Memory B cell (primary cell): ENCODE data around the gene ST6GALNAC5.
"Not testable (repeated sequence)": the region's sequence is repeated elsewhere in the genome, so short reads cannot be mapped to it uniquely, and the experiment has no call there.

ENCODE experiments used
- ATAC-seq: fragments of 150-1000 bp; cut with Tn5 transposase; 2 replicates; pipeline ENCODE4 v1.10.0; 2021; ENCODE audit warnings: low read depth, mild to moderate bottlenecking, moderate library complexity
- DNase-seq, 2 donors: peaks; one replicate each; pipeline ENCODE4 v3.0.0; 2022; ENCODE audit warnings: low spot score in 2 of 2
- H3K27ac Mint-ChIP-seq: one replicate; pipeline ENCODE4 v1.8.0; 2022; ENCODE audit warnings: mild to moderate bottlenecking, moderate library complexity, mixed read lengths
- H3K27me3 Mint-ChIP-seq: one replicate; pipeline ENCODE4 v1.8.0; 2022; ENCODE audit warnings: mixed read lengths
- H3K36me3 Mint-ChIP-seq: one replicate; pipeline ENCODE4 v1.8.0; 2022; ENCODE audit warnings: mild to moderate bottlenecking, mixed read lengths
- H3K4me1 Mint-ChIP-seq: one replicate; pipeline ENCODE4 v1.8.0; 2022; ENCODE audit warnings: mixed read lengths
- H3K4me3 Mint-ChIP-seq: one replicate; pipeline ENCODE4 v1.8.0; 2022; ENCODE audit warnings: mild to moderate bottlenecking, moderate library complexity, mixed read lengths
- H3K9me3 Mint-ChIP-seq: one replicate; pipeline ENCODE4 v1.8.0; 2022; ENCODE audit warnings: mixed read lengths

Gene ST6GALNAC5

DNA sequence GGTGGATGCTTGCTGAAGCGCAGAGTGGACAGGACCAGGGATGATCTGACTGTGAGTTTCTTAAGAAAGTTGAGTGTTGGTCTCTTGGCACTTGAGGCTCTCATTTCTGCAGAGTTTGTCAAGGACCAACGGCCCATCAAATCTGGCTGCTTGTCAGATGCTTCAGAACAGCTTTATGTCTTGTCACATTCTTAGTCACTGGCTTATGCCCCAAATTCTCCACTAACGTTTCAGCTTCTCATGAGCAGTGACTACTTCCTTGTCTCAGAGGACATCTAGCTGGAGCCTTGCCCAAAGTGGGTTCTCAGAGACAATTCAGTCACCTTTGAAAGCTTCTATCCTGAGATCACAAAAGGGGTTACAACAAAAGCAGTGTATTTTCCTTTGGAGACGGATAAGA is 92.3 kb downstream of the ST6GALNAC5 start:
- Mint-ChIP-seq H3K36me3 (no peaks in the 10 kb centered on the region), H3K4me1 (no peaks in the 10 kb centered on the region), H3K4me3 (no peak overlapping the region), H3K27ac (no peak overlapping the region), H3K9me3 (peaks cover 2% of the 10 kb centered on the region), H3K27me3 (no peaks in the 10 kb centered on the region)
- ATAC-seq (no peak), DNase-seq (no peak)

DNA sequence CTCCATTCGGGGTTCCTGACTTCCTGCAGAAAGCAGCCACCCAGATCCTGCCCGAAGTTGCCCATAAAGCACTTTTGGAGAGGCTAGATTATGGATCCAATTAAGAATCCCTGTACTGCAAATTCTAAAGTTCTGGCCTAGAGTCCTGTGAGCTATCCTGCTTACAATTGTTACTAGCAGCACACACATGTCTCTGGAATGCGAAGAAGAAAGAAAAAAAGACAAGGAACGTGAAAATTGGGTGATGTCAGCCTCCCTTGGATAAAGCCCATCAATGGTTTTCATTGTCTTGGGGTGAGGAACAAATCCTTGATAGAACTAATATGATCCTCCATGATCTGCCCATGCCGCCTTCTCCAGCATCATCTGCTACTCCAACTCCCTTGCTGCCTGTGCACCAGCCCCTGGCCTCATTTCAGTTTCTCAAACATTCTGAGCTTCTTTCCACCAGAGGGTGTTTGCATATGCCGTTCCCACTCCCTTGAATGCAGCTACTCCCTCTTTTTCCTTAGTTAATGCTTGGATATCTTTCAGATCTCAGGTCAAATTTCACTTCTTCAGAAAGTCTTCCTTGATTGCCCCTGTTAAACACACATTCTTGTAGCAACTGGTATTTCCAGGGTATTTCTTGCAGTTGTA is 94.0 kb downstream of the ST6GALNAC5 start:
- DNase-seq (no peak), ATAC-seq (no peak)
- H3K27me3 Mint-ChIP-seq = no peaks in the 10 kb centered on the region
- no peaks in the 10 kb centered on the region for H3K36me3 Mint-ChIP-seq
- H3K9me3 Mint-ChIP-seq = peaks cover 4% of the 10 kb centered on the region
- no peak overlapping the region for H3K4me3 Mint-ChIP-seq
- no peak overlapping the region for H3K27ac Mint-ChIP-seq
- H3K4me1 Mint-ChIP-seq = no peaks in the 10 kb centered on the region

DNA sequence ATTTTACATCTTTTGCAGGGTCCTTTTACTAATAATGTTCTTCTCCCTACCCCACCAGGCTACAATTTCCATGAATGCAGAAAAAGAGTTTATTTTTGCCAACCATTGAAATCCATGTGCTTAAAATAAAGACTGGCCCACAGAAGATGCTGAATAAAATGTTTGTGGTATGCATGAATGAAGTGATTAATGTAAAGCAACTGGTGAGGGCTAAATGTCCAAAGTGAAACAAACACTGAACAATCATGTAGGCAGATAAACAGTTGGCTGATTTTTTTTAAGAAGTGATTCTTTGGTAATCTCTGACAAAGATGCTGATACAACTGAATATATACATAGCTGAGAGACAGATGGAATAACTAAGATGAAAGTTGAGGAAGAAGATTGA is 94.5 kb downstream of the ST6GALNAC5 start:
- H3K9me3 Mint-ChIP-seq = peaks cover 4% of the 10 kb centered on the region
- no peak overlapping the region for H3K27ac Mint-ChIP-seq
- no peak for DNase-seq
- no peaks in the 10 kb centered on the region for H3K27me3 Mint-ChIP-seq
- H3K4me1 Mint-ChIP-seq = no peaks in the 10 kb centered on the region
- no peak overlapping the region for H3K4me3 Mint-ChIP-seq
- H3K36me3 Mint-ChIP-seq = no peaks in the 10 kb centered on the region
- ATAC-seq = no peak

DNA sequence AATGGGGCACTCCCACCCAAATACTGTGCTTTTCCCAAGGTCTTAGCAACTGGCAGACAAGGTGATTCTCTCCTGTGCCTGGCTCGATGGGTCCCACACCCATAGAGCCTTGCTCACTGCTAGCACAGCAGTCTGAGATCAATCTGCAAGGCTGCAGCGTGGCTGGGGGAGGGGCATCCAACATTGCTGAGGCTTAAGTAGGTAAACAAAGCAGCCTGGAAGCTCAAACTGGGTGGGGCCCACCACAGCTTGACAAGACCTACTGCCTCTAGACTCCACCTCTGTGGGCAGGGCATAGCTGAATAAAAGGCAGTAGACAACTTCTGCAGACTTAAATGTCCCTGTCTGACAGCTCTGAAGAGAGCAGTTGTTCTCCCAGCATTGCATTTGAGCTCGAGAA is 114.0 kb downstream of the ST6GALNAC5 start:
- H3K4me1 Mint-ChIP-seq, DNase-seq, H3K36me3 Mint-ChIP-seq, H3K27ac Mint-ChIP-seq, H3K27me3 Mint-ChIP-seq, ATAC-seq, H3K4me3 Mint-ChIP-seq: not testable (repeated sequence)
- H3K9me3 Mint-ChIP-seq = peaks cover 11% of the 10 kb centered on the region

DNA sequence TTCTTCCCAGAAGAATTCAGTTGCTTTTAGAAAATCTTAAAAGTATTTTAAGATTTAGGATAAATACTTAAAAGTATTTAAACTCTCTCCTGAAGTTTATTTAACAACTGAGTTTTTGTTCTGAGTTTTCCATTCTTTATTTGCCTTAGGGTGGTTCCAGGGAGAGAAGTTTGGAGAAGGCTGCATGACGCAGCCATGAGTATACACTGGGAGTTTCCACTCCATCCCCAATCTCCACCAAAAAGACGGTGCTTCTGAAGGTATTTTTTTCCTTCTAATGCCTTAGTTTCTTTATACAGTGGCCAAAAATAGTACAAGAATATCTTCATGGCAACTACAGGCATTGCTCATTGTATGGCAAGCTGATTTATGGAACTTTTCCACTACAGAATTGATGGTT is 122.7 kb downstream of the ST6GALNAC5 start:
- no peaks in the 10 kb centered on the region for H3K4me1 Mint-ChIP-seq
- no peak overlapping the region for H3K4me3 Mint-ChIP-seq
- no peak for ATAC-seq
- no peak for DNase-seq
- no peaks in the 10 kb centered on the region for H3K36me3 Mint-ChIP-seq
- H3K27me3 Mint-ChIP-seq = no peaks in the 10 kb centered on the region
- no peak overlapping the region for H3K27ac Mint-ChIP-seq
- no peaks in the 10 kb centered on the region for H3K9me3 Mint-ChIP-seq

DNA sequence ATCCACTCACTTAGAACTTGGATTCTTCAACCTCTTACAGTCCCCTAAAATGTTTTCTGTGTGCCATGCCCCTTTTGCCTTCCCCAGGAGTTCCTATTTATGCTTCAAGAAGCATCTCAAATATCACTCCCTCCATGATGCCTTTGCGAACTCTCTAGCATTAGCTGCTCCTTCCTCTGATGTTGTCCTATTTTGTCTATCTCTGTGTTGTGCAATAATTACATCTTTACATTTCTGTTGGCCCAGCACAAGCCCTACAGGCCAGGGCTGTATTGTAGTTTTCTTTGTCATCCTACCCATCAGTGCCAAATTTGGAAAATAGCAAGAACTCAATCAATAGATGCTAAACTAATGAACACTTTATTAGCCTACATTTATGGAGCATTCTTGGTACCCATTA is 125.8 kb downstream of the ST6GALNAC5 start:
- no peaks in the 10 kb centered on the region for H3K9me3 Mint-ChIP-seq
- no peaks in the 10 kb centered on the region for H3K36me3 Mint-ChIP-seq
- H3K4me1 Mint-ChIP-seq = no peaks in the 10 kb centered on the region
- ATAC-seq (no peak), DNase-seq (no peak)
- no peak overlapping the region for H3K27ac Mint-ChIP-seq
- no peak overlapping the region for H3K4me3 Mint-ChIP-seq
- no peaks in the 10 kb centered on the region for H3K27me3 Mint-ChIP-seq

DNA sequence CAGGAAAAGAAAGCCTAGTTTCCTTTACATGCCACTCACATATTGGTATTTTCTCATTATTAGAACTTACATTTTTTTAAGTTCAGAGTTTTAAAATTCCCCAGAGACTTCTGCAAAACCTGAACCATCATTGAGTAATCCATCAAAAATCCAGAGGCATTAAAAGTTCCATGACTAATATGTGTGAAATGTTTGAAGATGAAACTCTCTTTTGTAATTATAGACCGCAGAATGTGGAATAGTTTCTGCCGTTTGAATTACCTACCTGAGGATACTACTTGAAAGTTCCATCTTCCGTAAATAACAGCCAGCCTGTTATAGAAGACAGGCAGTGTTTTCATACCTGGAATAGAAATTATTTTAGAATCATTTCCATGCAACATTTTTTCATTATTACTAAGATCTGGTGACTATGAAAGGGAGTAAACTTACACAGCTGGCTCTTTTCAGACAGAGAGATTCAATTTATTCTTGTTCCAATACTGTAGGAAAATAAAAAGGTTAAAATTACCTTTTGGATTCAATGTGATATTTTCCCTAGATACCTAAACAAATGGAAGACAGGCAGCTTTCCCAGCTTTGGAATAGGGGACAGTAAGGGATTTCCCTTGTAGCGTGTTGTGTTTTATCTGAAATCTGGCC is 131.4 kb downstream of the ST6GALNAC5 start:
- Mint-ChIP-seq H3K9me3 (no peaks in the 10 kb centered on the region), H3K27me3 (no peaks in the 10 kb centered on the region)
- no peak for DNase-seq

DNA sequence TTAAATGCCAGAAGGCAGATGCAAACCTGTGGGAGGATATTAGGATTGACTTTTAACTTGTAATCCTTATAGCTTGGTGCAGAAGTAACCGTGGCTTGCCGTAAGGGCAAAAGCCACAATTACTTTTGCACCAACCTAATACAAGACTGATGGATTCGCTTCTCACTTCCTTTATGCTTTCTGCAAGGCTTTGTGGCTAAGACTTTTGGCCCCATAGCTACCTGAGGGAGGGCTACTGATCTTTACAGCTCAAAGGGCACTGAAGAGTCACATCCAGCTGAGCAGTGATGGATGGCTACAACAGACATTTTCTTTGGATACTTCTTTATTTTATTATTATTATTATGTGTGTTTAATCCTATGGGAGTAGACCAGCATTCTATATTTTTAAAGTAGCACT is 140.4 kb downstream of the ST6GALNAC5 start:
- DNase-seq (no peak), ATAC-seq (no peak)
- H3K9me3 Mint-ChIP-seq = peaks cover 4% of the 10 kb centered on the region
- H3K4me1 Mint-ChIP-seq = no peaks in the 10 kb centered on the region
- H3K27ac Mint-ChIP-seq = no peak overlapping the region
- peaks cover 2% of the 10 kb centered on the region for H3K27me3 Mint-ChIP-seq
- H3K36me3 Mint-ChIP-seq = peaks cover 1% of the 10 kb centered on the region
- no peak overlapping the region for H3K4me3 Mint-ChIP-seq

More for the DNA sequence above, 131.4 kb downstream of the ST6GALNAC5 start:
- Mint-ChIP-seq H3K27ac (no peak overlapping the region), H3K36me3 (no peaks in the 10 kb centered on the region), H3K4me3 (no peak overlapping the region), H3K4me1 (no peaks in the 10 kb centered on the region)
- no peak for ATAC-seq

DNA sequence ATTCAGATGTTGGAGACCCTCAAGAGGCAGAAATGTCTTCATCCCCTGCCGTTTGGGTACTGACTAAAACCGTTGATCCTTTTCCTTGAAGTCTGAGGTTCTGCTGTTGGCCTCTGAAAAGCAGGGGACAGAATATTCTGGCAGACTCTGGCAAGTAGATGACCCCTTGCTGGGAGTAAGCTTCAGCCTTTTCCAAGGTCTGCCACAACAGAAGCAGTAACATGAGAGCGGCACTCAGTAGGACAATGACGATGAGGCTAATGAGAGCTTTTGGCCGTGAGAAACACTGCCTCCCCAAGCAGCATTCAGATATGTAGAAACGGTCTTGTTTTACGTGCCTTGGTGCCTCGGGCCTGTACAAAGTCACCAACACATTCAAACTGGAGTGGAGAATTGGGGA is 143.7 kb downstream of the ST6GALNAC5 start:
- Mint-ChIP-seq H3K4me3 (no peak overlapping the region), H3K27ac (no peak overlapping the region), H3K36me3 (no peaks in the 10 kb centered on the region), H3K9me3 (no peaks in the 10 kb centered on the region), H3K4me1 (no peaks in the 10 kb centered on the region), H3K27me3 (peaks cover 2% of the 10 kb centered on the region)
- ATAC-seq (no peak), DNase-seq (no peak)

DNA sequence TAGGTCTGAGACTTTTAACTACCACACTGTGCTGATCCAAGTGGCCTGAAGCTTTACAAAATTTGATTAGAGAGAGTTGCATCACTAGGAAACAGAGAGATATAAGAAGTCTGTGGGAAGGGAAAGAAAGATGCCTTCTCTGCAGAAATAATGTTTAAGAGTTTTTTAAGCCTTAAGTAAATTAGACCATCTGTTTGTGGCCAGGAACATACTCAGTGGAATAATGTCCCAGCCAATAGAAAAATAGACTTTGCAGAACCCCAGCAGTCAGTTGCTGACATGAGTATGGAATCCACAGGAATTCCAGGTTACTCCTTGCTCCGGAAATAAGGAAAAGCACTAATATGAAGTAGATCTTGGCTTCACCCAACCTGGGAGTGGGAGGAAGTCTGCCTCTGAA is 144.8 kb downstream of the ST6GALNAC5 start:
- Mint-ChIP-seq H3K4me3 (no peak overlapping the region), H3K36me3 (no peaks in the 10 kb centered on the region), H3K4me1 (no peaks in the 10 kb centered on the region), H3K27me3 (peaks cover 4% of the 10 kb centered on the region), H3K9me3 (no peaks in the 10 kb centered on the region), H3K27ac (no peak overlapping the region)
- ATAC-seq = no peak
- DNase-seq = no peak

DNA sequence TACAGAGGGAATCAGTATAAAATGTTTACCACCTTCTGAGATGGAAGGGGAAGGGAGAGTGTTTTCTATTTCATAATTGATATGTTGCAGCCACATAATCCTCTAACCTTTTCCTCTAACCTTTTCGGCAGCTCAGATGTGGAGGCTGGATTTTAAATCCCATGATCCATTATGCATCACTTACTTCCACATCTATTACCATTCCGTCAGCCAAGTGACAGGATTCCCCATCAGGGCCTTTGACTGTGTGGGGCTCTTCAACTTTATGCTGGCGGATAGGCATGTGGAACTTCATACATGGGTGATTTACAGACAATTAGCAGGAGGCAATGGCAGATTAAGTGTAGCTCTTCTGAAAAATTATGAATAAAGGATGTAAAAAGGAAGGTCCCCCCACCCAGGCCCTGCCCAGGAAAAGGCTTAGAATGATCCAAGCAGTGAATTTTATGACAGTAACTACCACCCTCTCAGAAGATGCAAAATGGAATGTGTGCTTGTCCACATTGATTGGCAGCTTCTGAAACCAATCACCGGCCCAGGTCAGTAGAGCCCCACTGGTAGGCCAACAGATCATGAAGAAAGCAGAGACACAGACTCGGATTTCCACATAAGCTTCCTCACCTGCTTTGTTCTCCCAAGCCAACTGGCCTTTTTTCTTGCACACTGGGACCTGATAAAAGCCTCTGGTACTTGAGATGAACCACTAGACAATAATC is 147.0 kb downstream of the ST6GALNAC5 start:
- Mint-ChIP-seq H3K36me3 (no peaks in the 10 kb centered on the region), H3K27ac (no peak overlapping the region), H3K27me3 (peaks cover 4% of the 10 kb centered on the region), H3K4me3 (no peak overlapping the region), H3K4me1 (no peaks in the 10 kb centered on the region), H3K9me3 (no peaks in the 10 kb centered on the region)
- ATAC-seq (no peak), DNase-seq (no peak)

DNA sequence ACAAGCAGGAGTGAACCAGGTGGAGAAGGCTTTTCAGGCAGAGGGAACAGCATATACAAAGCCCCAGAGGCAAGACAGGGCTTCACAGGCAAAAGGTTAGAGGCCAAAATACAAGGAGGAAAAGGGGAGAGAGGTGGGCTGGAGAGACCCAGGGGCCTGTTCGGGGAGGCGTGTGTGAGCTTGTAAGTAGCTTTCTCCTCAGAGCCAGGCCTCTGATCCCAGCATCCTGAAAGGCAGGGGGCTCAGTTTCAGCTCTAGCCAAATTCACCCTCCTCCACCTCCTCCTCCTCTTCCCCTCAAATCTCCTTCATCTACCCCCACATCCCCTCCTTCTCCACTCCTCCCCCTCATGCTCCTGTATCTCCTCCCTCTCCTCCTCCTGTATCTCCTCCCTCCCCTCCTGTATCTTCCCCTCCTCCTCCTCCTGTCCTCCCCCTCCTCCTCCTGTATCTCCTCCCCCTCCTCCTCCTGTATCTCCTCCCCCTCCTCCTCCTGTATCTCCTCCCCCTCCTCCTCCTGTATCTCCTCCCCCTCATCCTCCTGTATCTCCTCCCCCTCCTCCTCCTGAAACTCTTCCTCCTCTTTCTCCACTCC is 148.6 kb downstream of the ST6GALNAC5 start:
- Mint-ChIP-seq H3K4me3 (no peak overlapping the region), H3K27ac (no peak overlapping the region), H3K4me1 (no peaks in the 10 kb centered on the region), H3K27me3 (peaks cover 2% of the 10 kb centered on the region), H3K9me3 (no peaks in the 10 kb centered on the region), H3K36me3 (no peaks in the 10 kb centered on the region)
- DNase-seq (no peak), ATAC-seq (no peak)

DNA sequence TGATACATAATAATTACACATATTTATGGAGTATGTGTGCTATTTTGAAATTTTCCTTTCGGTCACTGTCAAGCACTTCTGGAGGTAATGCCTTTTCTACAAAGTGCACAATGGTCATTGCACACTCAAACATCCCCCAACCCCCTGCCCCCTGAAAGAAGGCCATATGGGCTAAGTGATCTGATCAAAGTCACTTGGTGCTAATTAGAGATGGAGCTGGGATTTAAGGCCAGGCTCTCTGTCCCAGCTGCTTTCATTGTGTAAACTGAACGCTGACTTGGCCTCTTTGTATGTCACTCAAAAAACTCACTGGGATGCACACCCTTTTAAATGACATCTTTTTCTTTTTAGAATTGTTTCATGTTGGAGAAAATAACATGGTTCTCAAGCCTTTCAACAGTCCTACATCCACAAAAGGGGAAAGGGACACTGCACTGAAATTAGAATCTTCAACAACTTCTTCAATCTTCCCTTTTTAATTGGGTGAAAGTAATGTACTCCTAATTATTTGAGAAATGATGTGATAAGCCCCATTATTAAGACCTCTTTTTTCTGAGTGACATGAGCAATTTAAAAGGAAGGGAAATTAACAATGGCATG is 149.2 kb downstream of the ST6GALNAC5 start:
- no peak for ATAC-seq
- Mint-ChIP-seq H3K4me3 (no peak overlapping the region), H3K4me1 (no peaks in the 10 kb centered on the region), H3K9me3 (no peaks in the 10 kb centered on the region), H3K36me3 (no peaks in the 10 kb centered on the region), H3K27me3 (peaks cover 2% of the 10 kb centered on the region), H3K27ac (no peak overlapping the region)
- no peak for DNase-seq

DNA sequence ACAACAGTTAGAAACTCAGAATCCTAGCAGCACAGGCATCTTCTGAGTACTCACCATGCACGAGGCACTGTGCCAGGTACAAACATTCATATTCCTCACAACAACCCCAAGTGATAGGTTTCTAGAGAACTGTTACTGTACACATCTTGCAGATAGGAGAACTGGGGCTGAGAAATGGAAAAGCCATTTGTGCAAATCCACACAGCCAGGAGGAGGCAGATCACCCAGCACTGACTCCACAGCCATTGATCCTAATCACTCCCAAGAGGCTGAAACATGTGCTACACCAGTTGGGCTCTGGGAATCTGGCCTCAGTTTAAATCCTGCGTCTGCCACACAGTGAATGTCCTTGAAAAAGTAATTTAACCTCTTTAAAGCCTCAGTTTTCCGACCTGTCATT is 151.0 kb downstream of the ST6GALNAC5 start:
- Mint-ChIP-seq H3K4me3 (no peak overlapping the region), H3K36me3 (no peaks in the 10 kb centered on the region), H3K9me3 (no peaks in the 10 kb centered on the region), H3K27me3 (peaks cover 2% of the 10 kb centered on the region), H3K4me1 (no peaks in the 10 kb centered on the region), H3K27ac (no peak overlapping the region)
- ATAC-seq (no peak), DNase-seq (no peak)
